GM12874 (cell line): ENCODE results near the gene KRTAP10-8.

ENCODE experiments used
- TF ChIP-seq, protein P1 (sequence below): IDR thresholded peaks from 2 replicates; pipeline ENCODE4 v1.5.1; 2011; ENCODE audit warnings: low read depth, mild to moderate bottlenecking, control low read depth, low read length, moderate library complexity; ENCODE audit not compliant: insufficient read depth

KRTAP10-8 gene, protein sequence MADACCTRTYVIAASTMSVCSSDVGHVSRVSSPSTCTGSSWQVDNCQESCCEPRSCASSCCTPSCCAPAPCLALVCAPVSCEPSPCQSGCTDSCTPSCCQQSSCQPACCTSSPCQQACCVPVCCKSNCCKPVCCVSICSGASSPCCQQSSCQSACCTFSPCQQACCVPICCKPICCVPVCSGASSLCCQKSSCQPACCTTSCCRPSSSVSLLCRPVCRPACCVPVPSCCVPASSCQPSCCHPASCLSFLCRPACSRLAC

DNA sequence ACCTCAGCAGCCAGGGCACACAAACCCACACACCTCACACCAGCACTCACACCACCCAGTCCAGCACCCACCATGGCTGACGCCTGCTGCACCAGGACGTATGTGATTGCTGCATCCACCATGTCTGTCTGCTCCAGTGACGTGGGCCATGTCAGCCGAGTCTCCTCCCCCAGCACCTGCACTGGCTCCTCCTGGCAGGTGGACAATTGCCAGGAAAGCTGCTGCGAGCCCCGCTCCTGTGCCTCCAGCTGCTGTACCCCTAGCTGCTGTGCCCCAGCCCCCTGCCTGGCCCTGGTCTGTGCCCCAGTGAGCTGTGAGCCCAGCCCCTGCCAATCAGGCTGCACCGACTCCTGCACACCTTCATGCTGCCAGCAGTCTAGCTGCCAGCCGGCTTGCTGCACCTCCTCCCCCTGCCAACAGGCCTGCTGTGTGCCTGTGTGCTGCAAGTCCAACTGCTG lies at the start of gene KRTAP10-8:
TSS of gene KRTAP10-8 (plus strand) at position 51 of the 458 bp plus-strand sequence. CDS start at position 73, 22 bp downstream.
- TF ChIP-seq, protein P1, sequence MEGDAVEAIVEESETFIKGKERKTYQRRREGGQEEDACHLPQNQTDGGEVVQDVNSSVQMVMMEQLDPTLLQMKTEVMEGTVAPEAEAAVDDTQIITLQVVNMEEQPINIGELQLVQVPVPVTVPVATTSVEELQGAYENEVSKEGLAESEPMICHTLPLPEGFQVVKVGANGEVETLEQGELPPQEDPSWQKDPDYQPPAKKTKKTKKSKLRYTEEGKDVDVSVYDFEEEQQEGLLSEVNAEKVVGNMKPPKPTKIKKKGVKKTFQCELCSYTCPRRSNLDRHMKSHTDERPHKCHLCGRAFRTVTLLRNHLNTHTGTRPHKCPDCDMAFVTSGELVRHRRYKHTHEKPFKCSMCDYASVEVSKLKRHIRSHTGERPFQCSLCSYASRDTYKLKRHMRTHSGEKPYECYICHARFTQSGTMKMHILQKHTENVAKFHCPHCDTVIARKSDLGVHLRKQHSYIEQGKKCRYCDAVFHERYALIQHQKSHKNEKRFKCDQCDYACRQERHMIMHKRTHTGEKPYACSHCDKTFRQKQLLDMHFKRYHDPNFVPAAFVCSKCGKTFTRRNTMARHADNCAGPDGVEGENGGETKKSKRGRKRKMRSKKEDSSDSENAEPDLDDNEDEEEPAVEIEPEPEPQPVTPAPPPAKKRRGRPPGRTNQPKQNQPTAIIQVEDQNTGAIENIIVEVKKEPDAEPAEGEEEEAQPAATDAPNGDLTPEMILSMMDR: no peak

DNA sequence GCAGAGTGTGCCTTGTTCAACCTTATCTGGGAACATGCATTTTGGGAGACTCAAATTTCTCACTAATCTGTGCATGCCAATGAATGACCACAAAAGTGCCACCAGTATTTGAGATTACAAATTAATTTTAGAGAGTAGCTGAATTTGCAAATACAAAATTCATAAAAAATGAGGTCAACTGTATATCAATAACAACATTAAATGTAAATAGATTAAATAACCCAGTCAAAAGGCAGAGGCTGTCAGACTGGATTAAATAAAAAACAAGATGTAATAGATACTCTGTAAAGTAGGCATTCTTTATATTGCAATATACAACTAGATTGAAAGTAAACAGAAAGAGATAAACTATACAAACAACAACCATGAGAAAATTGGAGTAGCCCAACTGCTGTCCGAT lies 47.8 kb upstream of the KRTAP10-8 start:
- TF ChIP-seq, protein P1: no peak

DNA sequence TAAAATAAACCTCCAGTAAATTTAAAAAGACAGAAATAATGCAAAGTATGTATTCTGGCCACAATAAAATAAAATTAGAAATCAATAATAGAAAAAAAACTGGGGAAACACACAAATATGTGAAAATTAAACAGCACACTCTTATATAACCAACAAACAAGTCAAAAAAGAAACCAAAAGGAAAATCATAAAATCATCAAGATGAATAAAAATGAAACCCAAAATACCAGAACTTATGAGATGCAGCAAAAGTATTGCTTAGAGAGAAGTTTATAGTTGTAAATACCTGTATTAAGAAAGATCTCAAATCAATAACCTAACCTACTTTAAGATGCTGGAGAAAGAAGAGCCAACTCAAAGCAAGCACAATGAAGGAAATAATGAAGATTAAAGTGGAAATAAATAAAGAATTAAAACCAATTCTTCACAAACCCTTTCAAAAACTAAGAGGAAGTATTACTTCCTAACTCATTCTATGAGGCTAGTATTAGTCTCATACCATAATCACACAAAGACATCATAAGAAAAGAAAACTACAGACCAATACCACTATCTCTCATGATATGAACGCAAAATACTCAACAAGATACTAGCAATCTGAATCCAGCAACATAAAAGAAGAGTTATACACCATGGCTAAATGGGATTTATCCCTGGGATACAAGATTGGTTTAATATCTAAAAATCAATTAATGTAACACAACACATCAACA lies 46.8 kb upstream of the KRTAP10-8 start:
- TF ChIP-seq, protein P1: no peak

DNA sequence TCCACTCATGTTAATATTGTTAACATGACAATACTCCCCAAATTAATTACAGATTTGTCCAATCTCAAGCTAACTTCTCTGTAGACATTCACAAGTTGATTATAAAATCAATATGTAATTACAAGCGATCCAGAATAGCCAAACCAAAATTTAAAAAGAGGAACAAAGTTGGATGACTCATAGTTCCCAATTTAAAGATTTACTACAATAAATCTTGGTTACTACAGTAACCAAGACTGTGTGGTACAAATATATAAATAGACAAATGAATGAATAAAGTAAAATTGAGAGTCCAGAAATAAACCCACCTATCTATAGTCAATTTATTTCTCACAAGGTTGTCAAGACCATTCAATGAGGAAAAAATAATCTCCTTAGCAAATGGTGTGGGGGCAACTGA lies 45.5 kb upstream of the KRTAP10-8 start:
- TF ChIP-seq, protein P1: no peak

DNA sequence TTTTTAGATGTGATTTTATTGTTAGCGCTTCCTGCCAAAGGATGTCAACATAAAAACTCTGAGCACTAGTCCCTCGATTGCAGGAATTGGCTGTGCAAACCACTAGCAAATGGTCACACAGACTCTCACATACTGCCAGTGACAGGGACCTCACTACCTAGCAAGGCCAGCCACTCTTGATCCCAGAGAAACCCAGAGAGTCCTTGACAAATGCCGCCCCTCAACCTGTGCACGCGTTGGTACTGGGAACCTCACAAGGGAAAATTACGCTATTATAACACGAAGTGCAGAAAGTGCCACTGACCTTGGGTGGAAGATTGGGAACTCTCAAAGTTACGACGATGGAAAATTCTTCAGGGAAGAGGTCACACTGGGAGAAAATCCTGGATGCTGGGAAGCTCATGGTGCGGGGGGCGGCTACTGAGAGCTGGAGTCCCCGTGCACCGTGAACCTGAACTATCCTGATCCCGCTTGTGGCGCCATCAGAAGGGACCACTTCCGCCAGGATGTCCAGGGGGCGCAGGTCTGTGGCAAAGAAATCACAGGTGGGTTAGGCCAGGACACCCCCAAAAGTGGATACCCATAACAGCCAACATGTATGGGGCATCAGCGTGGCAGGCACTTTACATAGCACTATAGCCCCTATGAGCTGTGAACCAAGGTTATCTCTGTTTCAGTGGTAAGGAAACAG lies 44.3 kb upstream of the KRTAP10-8 start:
- TF ChIP-seq, protein P1: no peak

DNA sequence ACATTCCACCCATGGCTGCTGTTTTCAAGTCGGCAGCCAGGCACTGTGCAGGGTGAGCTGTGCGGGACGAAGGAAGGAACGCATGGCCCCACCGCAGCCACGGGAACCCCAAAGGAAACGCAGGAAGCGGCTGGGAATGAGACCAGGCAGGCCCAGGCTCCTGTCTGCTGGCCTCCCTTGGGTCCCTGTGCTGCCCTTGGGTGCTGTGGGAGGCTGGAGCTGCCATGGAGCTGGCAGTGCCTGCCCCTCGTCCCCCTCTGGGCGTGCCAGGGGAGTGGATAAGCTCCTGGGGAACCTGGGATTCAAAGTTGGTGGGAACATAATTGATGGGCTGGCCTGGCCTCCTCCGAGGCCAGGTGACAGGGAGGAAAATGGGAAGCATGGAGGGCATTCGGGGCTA lies 43.6 kb upstream of the KRTAP10-8 start:
- TF ChIP-seq, protein P1: no peak
